ENCODE measurements around the gene MEF2D.

DNA sequence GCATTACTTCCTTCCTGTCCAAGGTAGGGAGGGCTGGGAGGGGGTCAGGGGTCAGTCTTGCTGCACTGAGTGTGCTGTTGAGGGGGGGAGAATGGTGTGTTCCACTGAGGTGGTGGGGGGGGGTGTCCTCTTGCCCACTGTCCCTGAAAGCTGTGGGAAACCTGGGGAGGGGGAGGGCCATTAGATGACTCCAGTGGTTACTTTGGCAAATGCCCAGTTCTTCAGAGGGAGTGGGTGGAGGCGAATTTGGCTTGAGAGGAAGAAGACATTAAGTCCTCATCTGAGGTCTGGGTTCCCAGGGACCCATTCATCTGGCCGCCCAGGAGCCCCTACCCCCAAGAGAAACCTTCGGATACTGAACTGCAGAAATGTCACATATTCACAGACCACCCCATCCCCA is 36.2 kb downstream of the MEF2D start:
- TF ChIP-seq, protein P1, sequence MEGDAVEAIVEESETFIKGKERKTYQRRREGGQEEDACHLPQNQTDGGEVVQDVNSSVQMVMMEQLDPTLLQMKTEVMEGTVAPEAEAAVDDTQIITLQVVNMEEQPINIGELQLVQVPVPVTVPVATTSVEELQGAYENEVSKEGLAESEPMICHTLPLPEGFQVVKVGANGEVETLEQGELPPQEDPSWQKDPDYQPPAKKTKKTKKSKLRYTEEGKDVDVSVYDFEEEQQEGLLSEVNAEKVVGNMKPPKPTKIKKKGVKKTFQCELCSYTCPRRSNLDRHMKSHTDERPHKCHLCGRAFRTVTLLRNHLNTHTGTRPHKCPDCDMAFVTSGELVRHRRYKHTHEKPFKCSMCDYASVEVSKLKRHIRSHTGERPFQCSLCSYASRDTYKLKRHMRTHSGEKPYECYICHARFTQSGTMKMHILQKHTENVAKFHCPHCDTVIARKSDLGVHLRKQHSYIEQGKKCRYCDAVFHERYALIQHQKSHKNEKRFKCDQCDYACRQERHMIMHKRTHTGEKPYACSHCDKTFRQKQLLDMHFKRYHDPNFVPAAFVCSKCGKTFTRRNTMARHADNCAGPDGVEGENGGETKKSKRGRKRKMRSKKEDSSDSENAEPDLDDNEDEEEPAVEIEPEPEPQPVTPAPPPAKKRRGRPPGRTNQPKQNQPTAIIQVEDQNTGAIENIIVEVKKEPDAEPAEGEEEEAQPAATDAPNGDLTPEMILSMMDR (IDR thresholded peaks at IDR 0.05; ENCODE audit: low read length) = no peak
- no peak for TF ChIP-seq EZH2 (IDR thresholded peaks at IDR 0.05; ENCODE audit: borderline replicate concordance, low read length)
